ENCODE data around the gene TWIST1. TPM values are rescaled to one million over a fixed set of nuclear protein-coding genes. Genes with fewer than 3 reads are reported as not detected.

The TWIST1 gene
- total RNA-seq, 3 donors from 2014 or later: 0.36 to 1.3 TPM; not detected in 1

- DNase-seq (no peak), ATAC-seq (no peak)
- Histone ChIP-seq H3K36me3 (ENCODE audit: low read depth) (no peaks in the 10 kb centered on the region), H3K4me3 (no peak overlapping the region), H3K9me3 (no peaks in the 10 kb centered on the region), H3K4me1 (ENCODE audit: low read depth) (peaks cover 3% of the 10 kb centered on the region)
- intact Hi-C loops (cut with DNase I, micrococcal nuclease): no loop called here
- TF ChIP-seq, protein P1, sequence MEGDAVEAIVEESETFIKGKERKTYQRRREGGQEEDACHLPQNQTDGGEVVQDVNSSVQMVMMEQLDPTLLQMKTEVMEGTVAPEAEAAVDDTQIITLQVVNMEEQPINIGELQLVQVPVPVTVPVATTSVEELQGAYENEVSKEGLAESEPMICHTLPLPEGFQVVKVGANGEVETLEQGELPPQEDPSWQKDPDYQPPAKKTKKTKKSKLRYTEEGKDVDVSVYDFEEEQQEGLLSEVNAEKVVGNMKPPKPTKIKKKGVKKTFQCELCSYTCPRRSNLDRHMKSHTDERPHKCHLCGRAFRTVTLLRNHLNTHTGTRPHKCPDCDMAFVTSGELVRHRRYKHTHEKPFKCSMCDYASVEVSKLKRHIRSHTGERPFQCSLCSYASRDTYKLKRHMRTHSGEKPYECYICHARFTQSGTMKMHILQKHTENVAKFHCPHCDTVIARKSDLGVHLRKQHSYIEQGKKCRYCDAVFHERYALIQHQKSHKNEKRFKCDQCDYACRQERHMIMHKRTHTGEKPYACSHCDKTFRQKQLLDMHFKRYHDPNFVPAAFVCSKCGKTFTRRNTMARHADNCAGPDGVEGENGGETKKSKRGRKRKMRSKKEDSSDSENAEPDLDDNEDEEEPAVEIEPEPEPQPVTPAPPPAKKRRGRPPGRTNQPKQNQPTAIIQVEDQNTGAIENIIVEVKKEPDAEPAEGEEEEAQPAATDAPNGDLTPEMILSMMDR (IDR thresholded peaks at IDR 0.05): no peak
Measured at GRCh38 chr7:19121977-19122588, 4.6 kb upstream of the TWIST1 start.

- intact Hi-C loops (cut with DNase I, micrococcal nuclease): no loop called here
- no peaks in the 10 kb centered on the region for H3K36me3 ChIP-seq (ENCODE audit: low read depth)
- H3K9me3 ChIP-seq: no peaks in the 10 kb centered on the region
- TF ChIP-seq, protein P1 (IDR thresholded peaks at IDR 0.05): no peak
- H3K4me1 ChIP-seq (ENCODE audit: low read depth): peaks cover 3% of the 10 kb centered on the region
- DNase-seq (no peak), ATAC-seq (no peak)
- H3K4me3 ChIP-seq: no peak overlapping the region
Measured at GRCh38 chr7:19119870-19120486, 2.5 kb upstream of the TWIST1 start.

DNA sequence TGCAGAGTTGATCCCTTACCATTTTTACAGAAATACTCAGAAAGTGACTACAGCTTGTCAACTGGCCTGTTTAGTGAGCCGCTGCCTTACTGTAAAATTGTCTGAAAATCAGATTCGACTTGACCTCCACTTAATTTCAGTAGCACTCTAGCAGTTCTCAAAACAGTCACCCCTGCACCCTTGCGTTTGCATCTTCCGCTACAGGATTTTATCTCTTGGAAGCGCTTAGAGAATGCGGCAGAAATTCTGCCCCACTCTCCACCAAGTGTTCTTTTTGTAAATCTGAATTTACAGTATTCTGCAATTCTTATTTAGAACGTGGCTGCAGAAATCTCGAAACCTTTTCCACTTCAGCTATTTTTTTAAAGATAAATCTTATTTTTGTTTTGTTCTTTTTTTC, 1.9 kb upstream of the TWIST1 start:
- ATAC-seq: no peak
- H3K9me3 ChIP-seq: no peaks in the 10 kb centered on the region
- DNase-seq: no peak
- H3K4me3 ChIP-seq: no peak overlapping the region
- H3K4me1 ChIP-seq (ENCODE audit: low read depth): peaks cover 3% of the 10 kb centered on the region
- H3K36me3 ChIP-seq (ENCODE audit: low read depth): no peaks in the 10 kb centered on the region
- intact Hi-C loops (cut with DNase I, micrococcal nuclease): no loop called here
- TF ChIP-seq, protein P1 (IDR thresholded peaks at IDR 0.05): no peak

DNA sequence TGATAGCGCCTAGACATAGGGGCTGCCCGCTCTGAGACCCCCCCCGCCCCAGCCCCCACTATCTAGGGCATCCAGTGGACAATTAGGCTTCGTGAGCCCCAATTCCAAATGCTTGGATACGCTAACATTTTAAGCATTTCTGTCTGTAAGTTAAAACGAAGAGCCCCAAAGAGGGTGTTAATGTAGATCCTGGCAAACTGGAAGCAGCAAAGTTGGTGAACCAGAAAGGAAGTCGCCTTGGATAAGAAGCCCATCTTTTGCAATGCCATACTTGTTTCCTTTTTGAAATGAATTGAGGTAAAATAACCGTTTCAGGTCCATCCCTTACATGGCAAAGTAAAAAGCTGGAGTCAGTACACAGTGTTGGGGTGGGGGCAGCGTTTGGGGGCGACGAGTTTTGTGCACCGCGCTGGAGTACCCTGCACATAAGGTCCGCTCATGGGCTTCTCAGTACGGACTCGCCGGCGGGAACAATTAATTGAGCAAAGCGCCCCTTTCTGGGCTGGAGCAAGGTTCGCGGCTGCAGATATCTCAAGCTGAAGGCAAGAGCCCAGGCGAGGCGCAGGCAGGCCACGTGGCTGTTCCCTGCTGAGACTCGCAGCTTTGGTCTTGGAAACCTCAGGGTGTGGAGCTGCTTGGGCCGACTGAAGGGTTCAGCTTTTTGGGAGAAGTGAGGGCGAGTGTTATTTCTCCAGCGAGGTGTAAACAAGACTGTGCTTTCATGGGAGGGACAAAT, 1.4 kb upstream of the TWIST1 start:
- Histone ChIP-seq H3K36me3 (ENCODE audit: low read depth) (no peaks in the 10 kb centered on the region), H3K4me3 (no peak overlapping the region), H3K4me1 (ENCODE audit: low read depth) (peaks cover 3% of the 10 kb centered on the region), H3K9me3 (no peaks in the 10 kb centered on the region)
- TF ChIP-seq, protein P1 (IDR thresholded peaks at IDR 0.05): no peak
- intact Hi-C loops (cut with DNase I, micrococcal nuclease): no loop called here
- DNase-seq (no peak), ATAC-seq (no peak)

- DNase-seq: no peak
- Histone ChIP-seq H3K36me3 (ENCODE audit: low read depth) (no peaks in the 10 kb centered on the region), H3K9me3 (no peaks in the 10 kb centered on the region), H3K4me1 (ENCODE audit: low read depth) (peaks cover 3% of the 10 kb centered on the region), H3K4me3 (no peak overlapping the region)
- intact Hi-C loops (cut with DNase I, micrococcal nuclease): no loop called here
- ATAC-seq: peak; percentile 28
- TF ChIP-seq, protein P1 (IDR thresholded peaks at IDR 0.05): no peak
Measured at GRCh38 chr7:19117870-19118608, 603 bp upstream of the TWIST1 start.
